Limb (tissue), 2 donors: ENCODE results near the gene MCRIP1.

Source experiments
- DNase-seq, 2 donors: peaks; one replicate each; pipeline ENCODE4 v3.0.0-alpha.2; 2016; ENCODE audit errors: extremely low spot score in 2 of 2

Gene MCRIP1

GRCh38 chr17:81860756-81861568 lies 27.9 kb upstream of the MCRIP1 start:
- DNase-seq: peak; percentile 100

GRCh38 chr17:81859906-81860755 lies 27.0 kb upstream of the MCRIP1 start, which contains the start of gene P4HB:
Gene P4HB (minus strand): TSS chr17:81860535. CDS start chr17:81860471, 64 bp downstream.
- DNase-seq: no peak

DNA sequence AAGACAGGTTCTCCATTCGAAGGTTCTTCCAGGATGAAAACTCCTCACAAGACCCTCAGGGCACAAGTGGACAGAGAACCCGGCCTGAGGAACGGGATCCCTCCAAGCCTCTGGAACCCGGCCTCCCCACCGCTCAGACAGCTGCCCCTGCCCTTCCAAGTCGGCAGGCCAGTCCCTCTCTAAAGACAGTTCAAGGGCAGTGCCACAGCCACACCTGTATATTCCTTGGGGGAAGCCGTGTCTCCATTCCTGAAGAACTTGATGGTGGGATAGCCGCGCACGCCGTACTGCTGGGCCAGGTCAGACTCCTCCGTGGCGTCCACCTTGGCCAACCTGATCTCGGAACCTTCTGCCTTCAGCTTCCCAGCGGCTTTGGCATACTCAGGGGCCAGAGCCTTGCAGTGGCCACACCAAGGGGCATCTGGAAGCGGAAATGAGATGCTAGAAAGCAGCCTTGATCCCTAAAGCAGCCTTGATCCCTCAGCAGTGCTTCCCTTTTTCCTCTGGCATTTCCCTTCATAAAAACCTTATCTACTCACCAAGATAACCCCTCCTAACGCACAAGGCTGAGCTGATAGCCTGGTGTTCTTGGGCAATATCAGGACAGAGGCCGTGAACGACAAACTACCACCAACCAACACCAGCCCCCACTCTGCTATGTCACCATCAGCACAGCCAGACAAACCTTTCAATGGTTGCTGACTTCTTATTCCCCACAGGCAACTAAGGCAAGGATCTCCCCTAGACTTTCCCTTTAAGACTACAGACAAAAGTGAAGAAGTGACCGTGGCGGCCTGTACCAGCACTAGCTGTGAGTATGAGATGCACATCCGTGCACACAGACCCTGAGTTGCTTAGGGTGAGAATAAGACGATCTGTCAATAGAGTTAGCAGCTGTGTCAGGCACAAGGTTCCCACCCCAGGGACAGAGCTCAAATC lies 26.1 kb upstream of the MCRIP1 start:
- DNase-seq: no peak

GRCh38 chr17:81858170-81858966 lies 25.3 kb upstream of the MCRIP1 start:
- no peak for DNase-seq

DNA sequence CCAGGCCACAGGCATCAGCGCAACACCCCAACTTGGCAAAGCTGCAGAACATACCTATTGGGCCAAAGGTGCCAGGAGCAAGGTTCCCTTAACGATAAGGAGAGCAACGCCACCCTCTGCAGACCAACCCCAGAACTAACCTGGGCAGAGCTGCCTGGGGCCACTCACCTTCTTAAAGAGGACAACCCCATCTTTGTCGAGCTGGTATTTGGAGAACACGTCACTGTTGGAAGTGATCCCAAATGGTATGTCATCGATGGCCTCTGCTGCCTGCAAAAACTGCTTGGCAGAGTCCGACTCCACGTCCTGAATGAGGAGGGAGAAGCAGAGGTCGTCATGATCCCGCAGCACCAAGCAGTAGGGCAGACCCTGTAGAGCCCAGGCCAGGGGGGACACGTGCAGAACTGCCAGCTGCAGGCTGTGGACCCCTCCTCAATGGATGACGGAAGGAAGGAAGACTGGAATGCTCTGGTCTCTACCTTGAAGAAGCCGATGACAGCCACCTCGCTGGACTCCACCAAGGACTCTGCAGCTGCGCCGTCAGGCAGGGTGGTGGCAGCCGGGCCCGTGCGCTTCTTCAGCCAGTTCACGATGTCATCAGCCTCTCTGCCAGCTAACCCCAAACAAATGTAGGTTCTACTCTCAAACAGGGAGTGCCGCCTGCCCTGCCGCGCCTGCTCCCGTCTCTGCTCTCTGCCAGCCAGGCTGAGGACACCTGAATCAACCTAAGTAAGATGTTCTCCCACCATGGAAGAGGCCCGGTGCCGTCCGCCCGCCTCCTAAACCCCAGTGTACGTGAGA lies 22.1 kb upstream of the MCRIP1 start:
- no peak for DNase-seq

GRCh38 chr17:81852237-81852636 lies 19.1 kb upstream of the MCRIP1 start:
- no peak for DNase-seq

DNA sequence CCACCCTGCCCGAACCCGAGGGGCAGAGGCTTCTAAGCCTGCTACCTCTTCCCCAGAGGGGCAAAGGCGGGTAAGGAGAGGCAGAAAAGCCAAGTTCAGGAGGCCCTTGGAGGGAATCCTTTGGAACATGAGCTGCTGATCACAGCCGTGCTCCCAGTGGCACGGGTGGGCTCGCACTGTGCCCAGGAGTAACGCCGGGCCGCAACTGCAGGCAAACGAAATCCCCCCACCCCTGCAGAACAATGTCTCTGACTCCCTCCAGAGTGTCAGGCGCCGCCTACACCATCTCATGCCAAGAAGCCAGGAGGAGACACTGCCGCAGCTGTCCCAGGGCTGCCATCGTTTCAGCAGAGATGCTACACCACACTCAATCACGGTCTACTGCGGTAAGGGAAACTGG lies 18.3 kb upstream of the MCRIP1 start:
- DNase-seq: no peak

GRCh38 chr17:81849457-81849856 lies 16.4 kb upstream of the MCRIP1 start:
- DNase-seq: no peak

- no peak for DNase-seq
Observed at GRCh38 chr17:81846743-81847689, 13.9 kb upstream of the MCRIP1 start.

- DNase-seq: no peak
Observed at GRCh38 chr17:81845881-81846742, 13.0 kb upstream of the MCRIP1 start.

DNA sequence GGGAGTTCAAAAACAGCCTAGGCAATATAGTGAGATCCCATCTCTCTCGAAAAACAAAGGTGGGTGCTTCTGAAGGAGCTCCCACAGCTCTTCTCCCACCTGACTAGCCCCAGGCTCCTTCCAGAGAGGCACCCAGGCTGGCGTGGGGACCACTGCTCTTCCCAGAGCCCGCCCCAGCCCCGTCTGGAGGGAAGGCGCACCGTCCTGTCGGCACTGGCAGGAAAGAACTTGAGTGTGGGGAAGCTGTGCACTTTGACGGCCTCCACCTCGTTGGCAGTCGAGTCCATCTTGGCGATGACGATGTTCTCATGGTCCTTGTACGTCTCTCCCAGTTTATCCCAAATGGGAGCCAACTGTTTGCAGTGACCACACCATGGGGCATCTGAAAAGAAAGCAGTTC lies 12.3 kb upstream of the MCRIP1 start:
- no peak for DNase-seq

DNA sequence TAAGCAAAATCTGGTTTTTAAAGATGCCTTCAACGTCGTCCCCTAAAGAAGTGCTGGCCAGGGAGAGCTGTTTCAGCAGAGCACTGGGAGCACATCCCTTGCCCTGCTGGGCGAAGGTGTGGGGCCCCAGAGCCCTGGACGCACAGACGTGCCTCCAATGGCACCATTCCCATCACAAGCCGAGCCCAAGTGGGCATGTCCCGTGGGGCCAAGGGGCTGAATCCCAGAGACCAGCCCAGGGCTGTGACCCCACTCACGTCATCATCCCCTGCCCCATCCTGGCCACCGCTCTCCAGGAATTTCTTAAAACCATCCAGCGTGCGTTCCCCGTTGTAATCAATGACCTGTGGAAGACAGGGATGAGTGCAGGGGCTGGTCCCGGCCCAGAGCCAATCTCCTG lies 11.8 kb upstream of the MCRIP1 start:
- no peak for DNase-seq

- no peak for DNase-seq
Observed at GRCh38 chr17:81844327-81844851, 11.3 kb upstream of the MCRIP1 start.

DNA sequence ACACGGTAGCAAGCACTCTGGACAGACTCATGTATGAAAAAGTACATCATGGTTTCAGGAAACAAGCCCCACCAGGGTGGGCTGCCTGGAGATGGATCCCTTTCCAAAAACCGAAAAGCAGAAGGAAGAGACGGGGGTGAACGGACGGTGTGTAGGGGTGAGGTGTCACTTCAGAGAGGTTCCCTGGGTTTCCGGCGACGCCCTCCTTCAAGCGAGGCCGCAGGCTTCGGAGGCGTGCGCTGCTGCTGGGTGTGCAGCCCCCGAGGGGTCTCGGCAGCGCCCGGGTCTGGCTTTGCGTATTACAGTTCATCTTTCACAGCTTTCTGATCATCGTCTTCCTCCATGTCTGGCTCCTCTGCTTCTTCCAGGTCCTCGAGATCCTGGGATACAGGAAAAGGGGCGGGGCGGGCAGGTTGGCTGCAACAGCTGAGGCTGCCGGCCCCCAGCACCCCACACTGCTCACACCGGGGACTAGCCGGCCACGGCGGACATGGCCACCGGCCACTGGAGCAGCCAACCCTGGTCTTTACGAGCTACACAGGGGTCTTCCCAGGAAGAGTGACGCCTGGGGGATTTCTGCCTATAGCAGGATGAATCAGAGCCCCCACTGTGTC lies 10.7 kb upstream of the MCRIP1 start:
- no peak for DNase-seq

GRCh38 chr17:81842725-81843504 lies 9.8 kb upstream of the MCRIP1 start:
- no peak for DNase-seq

- DNase-seq: no peak
Observed at GRCh38 chr17:81842378-81842724, 9.3 kb upstream of the MCRIP1 start.
